H1 (cell line): Measurements from ENCODE around the gene COL28A1. TPM values are rescaled to one million over a fixed set of nuclear protein-coding genes. Genes with fewer than 3 reads are reported as not detected.

Experiments used
- CTCF ChIA-PET: fragments of 300-600 bp; sonication (Branson Sonifier 250); formaldehyde crosslinking; loops from one replicate; lab custom pipeline; 2021; ENCODE audit not compliant: partially characterized antibody; lab: Charles Lee
- POLR2A ChIA-PET: fragments of 300-600 bp; sonication (Branson Sonifier 250); formaldehyde crosslinking; loops from one replicate; lab custom pipeline; 2021; ENCODE audit warnings: inconsistent platforms; ENCODE audit not compliant: partially characterized antibody; lab: Charles Lee
- DNase-seq, 2 experiments: peaks; one replicate each; pipeline versions ENCODE4 v3.0.0 to v3.0.0-alpha.2; 2010 to 2022; ENCODE audit warnings: low spot score in 2 of 2, low read depth in 1 of 2, mixed read lengths in 1 of 2
- FAIRE-seq: peaks from 2 replicates; lab custom pipeline; 2011; peaks lifted over from hg19 to GRCh38; lab: Jason Lieb, UNC
- H2AFZ ChIP-seq: 2 replicates; pipeline ENCODE4 v1.8.1; 2012; ENCODE audit warnings: low read length, inconsistent platforms
- H2AK5ac ChIP-seq: 2 replicates; pipeline ENCODE4 v1.6.1; 2013; ENCODE audit warnings: low read depth, low read length
- H2BK120ac ChIP-seq: replicated peaks from 2 replicates; pipeline ENCODE3; 2013; ENCODE audit warnings: low read depth, low read length, inconsistent platforms
- H2BK12ac ChIP-seq: 2 replicates; pipeline ENCODE4 v1.6.1; 2013; ENCODE audit warnings: low read depth, low read length
- H2BK15ac ChIP-seq: 2 replicates; pipeline ENCODE4 v1.6.1; 2013; ENCODE audit warnings: low read length
- H2BK20ac ChIP-seq: 2 replicates; pipeline ENCODE4 v1.6.1; 2013; ENCODE audit warnings: low read length
- H2BK5ac ChIP-seq: 2 replicates; pipeline ENCODE4 v1.6.1; 2013; ENCODE audit warnings: low read depth, low read length
- H3K14ac ChIP-seq: 2 replicates; pipeline ENCODE4 v1.6.1; 2013; ENCODE audit warnings: inconsistent platforms; ENCODE audit not compliant: insufficient read length
- H3K18ac ChIP-seq: 2 replicates; pipeline ENCODE4 v1.6.1; 2013; ENCODE audit warnings: low read length; ENCODE audit errors: extremely low read depth
- H3K23ac ChIP-seq: 2 replicates; pipeline ENCODE4 v1.6.1; 2013; ENCODE audit warnings: inconsistent platforms; ENCODE audit not compliant: insufficient read length
- H3K23me2 ChIP-seq: 2 replicates; pipeline ENCODE4 v1.6.1; 2013; ENCODE audit warnings: low read depth, low read length
- H3K27ac ChIP-seq: 2 replicates; pipeline ENCODE4 v1.6.1; 2011; ENCODE audit warnings: low read depth, low read length, inconsistent platforms
- H3K27me3 ChIP-seq, 4 experiments: replicated peaks in 1 of 4; 1 replicate in 1 of 4; 2 replicates in 3 of 4; pipeline versions ENCODE4 v1.6.1 to v1.8.1; 2011 to 2013; ENCODE audit warnings: low read length in 3 of 4, mild to moderate bottlenecking in 3 of 4, inconsistent platforms in 2 of 4, mixed read lengths in 2 of 4, moderate library complexity in 1 of 4; ENCODE audit not compliant: control insufficient read depth in 3 of 4, insufficient read depth in 3 of 4; ENCODE audit errors: extremely low read depth in 1 of 4
- H3K36me3 ChIP-seq, 4 experiments: 2 replicates each; pipeline versions ENCODE4 v1.6.1 to v1.8.1; 2011 to 2013; ENCODE audit warnings: mild to moderate bottlenecking in 4 of 4, low read length in 3 of 4, moderate library complexity in 2 of 4, control low read depth in 1 of 4, inconsistent platforms in 1 of 4; ENCODE audit not compliant: insufficient read depth in 4 of 4, control insufficient read depth in 2 of 4
- H3K4ac ChIP-seq: replicated peaks from 2 replicates; pipeline ENCODE3; 2013; ENCODE audit warnings: low read length, low read depth, mixed read lengths, inconsistent platforms; ENCODE audit not compliant: insufficient read length
- H3K4me1 ChIP-seq, 4 experiments: replicated peaks in 1 of 4; 1 replicate in 1 of 4; 2 replicates in 3 of 4; pipeline versions ENCODE4 v1.6.1 to v1.8.1; 2011 to 2013; ENCODE audit warnings: low read length in 3 of 4, inconsistent platforms in 2 of 4, mixed read lengths in 1 of 4; ENCODE audit not compliant: insufficient read depth in 4 of 4, control insufficient read depth in 3 of 4
- H3K4me2 ChIP-seq, 2 experiments: 2 replicates each; pipeline versions ENCODE4 v1.6.1 to v1.8.1; 2011 to 2013; ENCODE audit warnings: low read depth in 2 of 2, low read length in 2 of 2, control low read depth in 1 of 2, inconsistent platforms in 1 of 2, mild to moderate bottlenecking in 1 of 2; ENCODE audit not compliant: insufficient read depth in 1 of 2
- H3K4me3 ChIP-seq, 4 experiments: fragments of 200-600, 300-600 bp in 1 of 4; sonication (generic), shearing (Covaris generic), sonication (Bioruptor Twin) in 1 of 4; 2 replicates each; pipeline versions ENCODE4 v1.5.1 to v1.8.1; 2011 to 2016; ENCODE audit warnings: low read length in 4 of 4, low read depth in 3 of 4, control low read depth in 2 of 4, inconsistent platforms in 2 of 4, mild to moderate bottlenecking in 2 of 4, mixed read lengths in 1 of 4, moderate library complexity in 1 of 4; ENCODE audit not compliant: insufficient read depth in 2 of 4; ENCODE audit errors: extremely low read depth in 1 of 4
- H3K56ac ChIP-seq: replicated peaks from 2 replicates; pipeline ENCODE3; 2013; ENCODE audit warnings: low read depth, mild to moderate bottlenecking, mixed read lengths, low read length, inconsistent platforms; ENCODE audit not compliant: insufficient read length
- H3K79me1 ChIP-seq: 2 replicates; pipeline ENCODE4 v1.6.1; 2013; ENCODE audit warnings: low read depth, low read length, control low read depth
- H3K79me2 ChIP-seq, 2 experiments: 2 replicates each; pipeline versions ENCODE4 v1.6.1 to v1.8.1; 2012 to 2013; ENCODE audit warnings: low read length in 2 of 2, mild to moderate bottlenecking in 2 of 2, inconsistent platforms in 1 of 2; ENCODE audit not compliant: insufficient read depth in 2 of 2, control insufficient read depth in 1 of 2
- H3K9ac ChIP-seq, 4 experiments: replicated peaks in 1 of 4; 1 replicate in 1 of 4; 2 replicates in 3 of 4; pipeline versions ENCODE4 v1.6.1 to v1.8.1; 2011 to 2013; ENCODE audit warnings: low read depth in 3 of 4, low read length in 3 of 4, control low read depth in 2 of 4, mild to moderate bottlenecking in 2 of 4, moderate library complexity in 2 of 4, inconsistent platforms in 1 of 4; ENCODE audit errors: extremely low read depth in 1 of 4
- H3K9me3 ChIP-seq, 2 experiments: 2 replicates each; pipeline versions ENCODE4 v1.6.1 to v1.8.1; 2012 to 2013; ENCODE audit warnings: mild to moderate bottlenecking in 2 of 2, moderate library complexity in 2 of 2, control low read depth in 1 of 2, inconsistent platforms in 1 of 2, low read depth in 1 of 2, low read length in 1 of 2, mixed read lengths in 1 of 2; ENCODE audit not compliant: insufficient read depth in 2 of 2
- H4K20me1 ChIP-seq, 2 experiments: replicated peaks in 1 of 2; 2 replicates each; pipeline versions ENCODE3 to v1.8.1; 2011 to 2013; ENCODE audit warnings: inconsistent platforms in 2 of 2, low read length in 2 of 2, mild to moderate bottlenecking in 1 of 2; ENCODE audit not compliant: insufficient read depth in 2 of 2, control insufficient read depth in 1 of 2
- H4K5ac ChIP-seq: 2 replicates; pipeline ENCODE4 v1.6.1; 2013; ENCODE audit warnings: low read length, low read depth, mixed read lengths, inconsistent platforms; ENCODE audit not compliant: insufficient read length
- H4K8ac ChIP-seq: 2 replicates; pipeline ENCODE4 v1.8.0; 2013; ENCODE audit warnings: mild to moderate bottlenecking, moderate library complexity, low read length, inconsistent platforms; ENCODE audit not compliant: insufficient read depth; ENCODE audit errors: extremely low read depth
- H4K91ac ChIP-seq: replicated peaks from 2 replicates; pipeline ENCODE3; 2013; ENCODE audit warnings: low read length, mixed read lengths, inconsistent platforms; ENCODE audit not compliant: insufficient read length
- ATF3 ChIP-seq: IDR thresholded peaks from 2 replicates; pipeline ENCODE4 v1.6.1; 2011; ENCODE audit warnings: low read depth, mild to moderate bottlenecking, low read length; ENCODE audit not compliant: insufficient read depth
- EZH2 ChIP-seq: fragments of 200-600 bp; sonication (generic); IDR thresholded peaks from 2 replicates; pipeline ENCODE4 v1.7.1; 2012; ENCODE audit warnings: low read depth, mild to moderate bottlenecking, moderate library complexity, low read length, inconsistent platforms; ENCODE audit not compliant: severe bottlenecking
- MAX ChIP-seq: IDR thresholded peaks from 2 replicates; pipeline ENCODE4 v1.6.1; 2012; ENCODE audit warnings: inconsistent platforms
- POLR2A ChIP-seq, 2 experiments: IDR thresholded peaks; 1 replicate in 1 of 2; 2 replicates in 1 of 2; pipeline ENCODE4 v1.6.1; 2011; ENCODE audit warnings: low read depth in 2 of 2, low read length in 2 of 2, mild to moderate bottlenecking in 2 of 2; ENCODE audit errors: control extremely low read depth in 1 of 2
- RNF2 ChIP-seq: fragments of 200-900, 300-1000 bp; sonication (generic); IDR thresholded peaks from 2 replicates; pipeline ENCODE4 v1.7.1; 2016; ENCODE audit warnings: borderline replicate concordance, low read depth, mild to moderate bottlenecking, antibody characterized with exemption, low read length; ENCODE audit not compliant: poor library complexity, severe bottlenecking; ENCODE audit errors: missing control alignments
- ZNF274 ChIP-seq: IDR thresholded peaks from 2 replicates; pipeline ENCODE4 v1.7.0; 2012; ENCODE audit warnings: low read length, borderline replicate concordance; ENCODE audit errors: extremely low read depth
- WGBS, 2 experiments: shearing (Covaris generic) in 1 of 2; methylation state at CpG; one replicate each; pipeline versions ENCODE4 v1.1.6 to v1.1.7; 2013 to 2015; ENCODE audit warnings: low lambda C conversion rate in 2 of 2, mixed read lengths in 2 of 2, inconsistent platforms in 1 of 2, low coverage in 1 of 2, missing lambda C conversion rate in 1 of 2; ENCODE audit not compliant: insufficient replicate concordance in 2 of 2, insufficient coverage in 1 of 2, insufficient read length in 1 of 2; ENCODE audit errors: extremely low coverage in 1 of 2, missing lambda C conversion rate in 1 of 2; 5-methylcytosine and 5-hydroxymethylcytosine counted together
- polyA plus RNA-seq, 7 experiments: library from polyadenylated mRNA; depleted of rRNA in 3 of 7; stranded (reverse) in 5 of 7; unstranded in 2 of 7; fragments of >200 nt in 5 of 7; fragments of 200-250 nt in 2 of 7; gene quantifications; 1 replicate in 5 of 7; 2 replicates in 1 of 7; 4 replicates in 1 of 7; pipeline versions ENCODE4 v1.2.1 to v1.2.3, GENCODE V29; 2011 to 2013; ENCODE audit warnings: missing spikeins in 2 of 7, mixed read lengths in 2 of 7
- total RNA-seq: library from RNA; stranded (reverse); fragmentation: NEBNext Ultra II Directional; extraction: Animal tissue kit (Norgen Biotek cat#: 25700); gene quantifications from 2 replicates; pipeline ENCODE4 v1.2.1, GENCODE V29; 2021

COL28A1 gene
- total and polyA plus RNA-seq, 2 of the 8 experiments (the other 6 are each of a cell fraction or from before 2014, with no cell fraction given), result 0.22 to 0.38 TPM

- Histone ChIP-seq H3K23ac (no peak overlapping the region), H3K79me2 (no peaks in the 10 kb centered on the region), H3K9ac (no peak overlapping the region), H2BK20ac (no peak overlapping the region), H3K4me1 (no peaks in the 10 kb centered on the region), H2BK15ac (no peak overlapping the region), H3K56ac (no peak overlapping the region), H3K4me3 (no peak overlapping the region), H4K20me1 (no peaks in the 10 kb centered on the region), H3K36me3 (no peaks in the 10 kb centered on the region), H2BK120ac (no peak overlapping the region), H2AK5ac (no peak overlapping the region), H3K27ac (no peak overlapping the region), H3K27me3 (no peaks in the 10 kb centered on the region), H3K18ac (no peak overlapping the region), H3K4ac (no peak overlapping the region), H3K9me3 (no peaks in the 10 kb centered on the region), H3K14ac (no peak overlapping the region), H4K91ac (no peak overlapping the region), H3K4me2 (no peak overlapping the region), H3K79me1 (no peaks in the 10 kb centered on the region), H4K8ac (no peak overlapping the region), H2BK12ac (no peak overlapping the region), H3K23me2 (no peaks in the 10 kb centered on the region), H2BK5ac (no peak overlapping the region), H2AFZ (no peak overlapping the region), H4K5ac (no peak overlapping the region)
- TF ChIP-seq EZH2 (no peak), POLR2A (IDR thresholded peaks at IDR 0.05; ENCODE audit: control extremely low read depth in 1 of 2, low read depth in 2 of 2, low read length in 2 of 2) (no peak), MAX (no peak), ATF3 (no peak), RNF2 (no peak), ZNF274 (no peak)
- DNase-seq (no peak), FAIRE-seq (no peak)
- CTCF ChIA-PET, result interaction anchor here (0.9 kb wide), 1 partner anchor 25 kb away, joined by 3 read pairs; no protein-coding TSS in a partner anchor
- POLR2A ChIA-PET, result no interaction called here
- WGBS, 2 experiments, result 93% methylated on average over 2 of the region's 2 CpGs; no CpG with 5 or more reads in 1 of the 2 experiments
Observed at GRCh38 chr7:7526006-7526405, 9.7 kb downstream of the COL28A1 start.
